Measurements from ENCODE around the gene TFPI2.
"Not testable (repeated sequence)": the region's sequence is repeated elsewhere in the genome, so short reads cannot be mapped to it uniquely, and the experiment has no call there.

Gene TFPI2

GRCh38 chr7:93890464-93891068 lies at the start of gene TFPI2:
TSS of gene TFPI2 (minus strand) at chr7:93890753. CDS start at chr7:93890678, 75 bp downstream.
- DNase-seq (ENCODE audit: low spot score): no peak

DNA sequence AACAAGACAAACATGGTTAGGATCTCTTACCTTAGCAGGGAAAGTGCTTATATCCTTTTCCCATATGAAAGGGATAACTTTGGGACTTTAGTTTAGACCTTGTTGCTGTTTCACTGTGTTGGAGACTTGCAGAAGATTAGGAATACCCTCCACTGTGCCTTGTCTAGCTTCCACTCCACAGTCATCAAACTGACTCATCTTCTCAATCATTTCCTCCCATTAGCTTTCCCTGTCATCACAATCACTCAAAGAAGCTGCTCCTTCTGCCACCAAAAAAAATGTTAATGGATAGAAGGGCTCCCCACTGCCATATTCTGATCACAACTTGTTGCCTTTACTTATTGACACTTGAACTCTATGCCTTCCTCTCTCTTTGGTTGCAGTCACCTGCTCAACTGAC lies 47.7 kb upstream of the TFPI2 start:
- DNase-seq (ENCODE audit: low spot score): no peak

DNA sequence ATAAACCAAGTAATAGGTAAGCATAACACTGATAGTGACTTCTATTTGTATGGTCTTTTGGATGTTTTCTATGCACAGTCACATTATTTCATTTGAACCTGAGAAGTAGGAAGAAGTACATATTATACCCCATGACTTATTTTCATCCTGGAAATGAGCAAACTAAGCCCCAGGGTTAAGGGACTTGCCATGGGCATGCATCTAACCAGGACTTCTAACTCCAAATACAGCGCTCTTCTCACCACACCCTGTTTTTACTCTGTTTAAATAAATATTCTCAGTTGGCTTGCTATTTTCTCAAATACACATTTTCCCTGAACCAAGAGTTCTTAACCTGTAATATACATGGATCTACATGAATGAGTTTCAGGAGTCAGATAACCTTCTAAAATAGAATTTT lies 47.3 kb upstream of the TFPI2 start:
- DNase-seq (ENCODE audit: low spot score): no peak

DNA sequence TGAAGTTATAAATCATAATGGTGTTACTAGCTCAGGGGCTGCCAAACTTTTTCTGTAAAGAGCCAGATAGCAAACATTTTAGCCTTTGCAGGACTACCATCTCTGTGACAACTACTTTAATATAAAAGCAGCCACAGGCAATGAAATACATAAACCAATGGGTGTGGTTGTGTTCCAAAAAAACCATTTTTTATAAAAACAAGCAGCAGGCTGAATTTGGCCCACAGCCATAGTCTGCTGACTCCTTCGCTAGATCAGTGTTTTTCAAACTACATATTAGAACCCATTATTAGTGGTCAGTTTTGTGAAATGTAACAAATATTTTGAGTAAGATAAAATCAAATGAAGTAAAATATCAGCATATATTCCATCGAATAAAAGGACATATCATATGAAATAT lies 44.5 kb upstream of the TFPI2 start:
- no peak for DNase-seq (ENCODE audit: low spot score)

- DNase-seq (ENCODE audit: low spot score): no peak
These were observed 42.6 kb upstream of the TFPI2 start for GRCh38 chr7:93933156-93933555.

DNA sequence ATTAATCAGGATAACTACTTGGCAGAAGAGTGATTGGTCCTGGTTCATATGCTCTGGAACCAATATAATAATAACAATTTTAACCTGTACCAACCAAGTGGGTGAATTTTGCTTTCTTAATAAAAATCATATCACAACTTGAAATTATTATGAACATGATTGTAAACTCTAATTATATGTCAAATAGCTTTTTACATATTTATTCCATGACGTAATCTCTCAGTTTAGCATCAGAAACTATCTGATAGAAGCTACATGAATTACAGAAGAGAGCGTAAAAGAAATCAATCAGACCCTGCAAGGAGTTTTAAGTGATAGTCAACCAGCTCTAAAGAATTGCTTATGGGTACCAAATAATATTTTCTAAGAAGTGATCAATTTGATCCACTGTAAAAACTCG lies 41.1 kb upstream of the TFPI2 start:
- DNase-seq (ENCODE audit: low spot score): no peak

DNA sequence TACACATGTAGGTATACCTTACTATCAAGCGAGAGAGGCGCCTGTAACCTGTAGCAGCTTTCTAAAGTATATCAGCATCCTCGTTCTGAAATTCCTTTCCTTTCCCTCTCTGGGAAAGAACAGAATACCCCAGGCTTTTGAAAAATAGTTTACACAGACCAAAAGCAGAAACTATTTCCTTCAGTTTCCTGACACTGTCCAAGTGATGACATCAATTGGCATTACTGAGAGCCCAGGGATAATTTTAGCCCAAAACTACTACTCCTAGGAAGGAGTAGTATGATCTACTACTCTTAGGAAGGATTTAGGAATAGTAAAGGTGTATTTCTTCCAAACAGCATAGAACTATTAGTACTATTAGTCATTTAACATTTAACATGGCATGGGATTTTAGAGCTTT lies 37.0 kb upstream of the TFPI2 start:
- no peak for DNase-seq (ENCODE audit: low spot score)

DNA sequence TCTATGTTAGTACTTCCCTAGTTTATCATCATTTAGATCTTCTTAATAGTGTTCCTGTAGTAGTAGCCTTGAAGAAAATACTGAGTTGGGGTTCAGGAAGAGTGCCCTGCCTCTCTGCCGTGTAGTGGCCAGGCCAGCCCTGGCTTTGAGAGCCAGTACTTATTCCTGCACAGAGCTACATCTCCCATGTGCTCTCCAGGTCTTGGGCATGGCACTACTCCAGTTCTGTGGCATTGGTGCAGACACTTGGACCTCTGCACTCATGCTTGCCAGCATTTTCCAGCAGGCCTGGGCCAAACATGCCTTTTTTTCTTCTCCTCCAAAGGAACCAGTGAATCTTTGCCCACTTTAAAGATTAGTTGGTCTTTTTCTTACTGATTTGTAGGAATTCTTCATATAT lies 36.2 kb upstream of the TFPI2 start:
- no peak for DNase-seq (ENCODE audit: low spot score)

- DNase-seq (ENCODE audit: low spot score): no peak
These were observed 33.4 kb upstream of the TFPI2 start for GRCh38 chr7:93923942-93924341.

- DNase-seq (ENCODE audit: low spot score): no peak
These were observed 32.7 kb upstream of the TFPI2 start for GRCh38 chr7:93923296-93923695.

DNA sequence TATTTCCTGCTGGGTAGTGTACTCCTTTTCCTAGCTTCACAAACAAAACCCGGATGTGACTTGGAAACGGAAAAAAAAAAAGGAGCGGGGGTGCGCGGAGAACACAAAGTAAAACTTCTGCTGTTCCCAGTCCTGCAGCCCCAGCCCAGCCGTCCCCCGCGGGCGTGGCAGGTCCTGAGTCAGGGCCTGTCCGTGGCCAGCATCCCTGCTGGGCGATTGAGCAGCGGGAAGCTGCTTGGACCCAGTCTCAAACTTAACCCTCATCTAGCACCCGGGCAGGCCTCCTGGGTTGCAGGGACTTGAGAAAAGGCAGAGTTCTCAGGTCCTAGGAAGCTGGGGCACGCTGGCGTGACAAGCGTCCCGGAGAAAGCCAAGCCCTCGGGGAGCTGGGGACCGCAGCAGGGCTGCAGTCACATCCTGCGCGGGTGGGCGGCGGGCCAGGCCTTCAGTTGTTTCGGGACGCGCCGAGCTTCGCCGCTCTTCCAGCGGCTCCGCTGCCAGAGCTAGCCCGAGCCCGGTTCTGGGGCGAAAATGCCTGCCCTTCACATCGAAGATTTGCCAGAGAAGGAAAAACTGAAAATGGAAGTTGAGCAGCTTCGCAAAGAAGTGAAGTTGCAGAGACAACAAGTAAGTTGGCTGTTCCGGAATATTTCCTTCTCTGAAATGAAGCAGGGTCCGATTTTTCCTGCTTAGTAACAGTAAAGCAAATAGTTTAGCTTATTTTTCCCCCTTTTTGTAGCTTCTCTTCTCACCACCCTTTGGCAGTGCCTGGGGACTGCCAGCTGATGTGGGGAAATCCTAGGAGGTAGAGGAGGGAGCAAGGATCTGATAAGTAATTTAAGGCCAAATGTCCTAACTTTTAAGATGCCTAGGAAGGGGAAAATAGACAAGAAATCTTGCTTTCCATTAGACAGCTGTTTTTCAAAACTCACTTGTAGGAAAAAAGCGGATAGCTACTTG lies 31.3 kb upstream of the TFPI2 start, which contains the start of gene GNG11:
GNG11 (plus strand) TSS at position 129 of the 960 bp plus-strand sequence; CDS start at position 532, 403 bp downstream.
- no peak for DNase-seq (ENCODE audit: low spot score)

- DNase-seq (ENCODE audit: low spot score): no peak
These were observed 30.6 kb upstream of the TFPI2 start for GRCh38 chr7:93921186-93921585.

DNA sequence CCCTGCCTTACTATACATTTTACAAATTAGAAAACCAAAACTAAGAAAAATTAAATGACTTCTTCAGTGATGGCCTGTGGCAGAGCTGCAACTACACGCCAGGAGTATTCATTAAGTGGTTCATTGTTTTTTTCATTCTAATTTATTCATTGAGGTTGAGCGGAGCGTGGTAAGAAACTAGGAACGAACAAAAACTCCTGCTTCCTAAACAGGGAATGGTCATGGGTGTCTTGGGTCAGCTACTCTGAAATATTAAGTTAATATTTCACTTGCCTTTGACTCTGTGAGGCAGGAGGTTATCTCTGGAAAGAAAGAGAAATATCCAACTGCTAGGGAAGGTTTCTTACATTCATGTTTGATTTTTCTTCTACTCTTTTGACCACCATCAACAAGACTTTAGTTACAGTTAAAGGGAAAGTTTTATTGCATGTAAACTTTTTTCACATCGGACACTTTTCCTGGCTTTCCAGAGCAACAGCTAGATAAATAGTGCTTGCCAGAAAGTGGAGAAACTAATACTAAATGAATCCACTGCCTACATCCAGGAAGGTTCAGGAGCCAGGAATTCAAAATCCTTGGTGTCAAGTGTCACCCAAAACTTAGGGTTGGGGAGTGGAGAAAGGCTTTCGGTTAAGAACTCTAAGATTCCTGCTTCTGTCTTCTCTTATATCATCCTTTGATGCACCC lies 30.1 kb upstream of the TFPI2 start:
- no peak for DNase-seq (ENCODE audit: low spot score)

GRCh38 chr7:93916315-93916714 lies 25.8 kb upstream of the TFPI2 start:
- DNase-seq (ENCODE audit: low spot score): not testable (repeated sequence)

- not testable (repeated sequence) for DNase-seq (ENCODE audit: low spot score)
These were observed 25.3 kb upstream of the TFPI2 start for GRCh38 chr7:93915888-93916287.

DNA sequence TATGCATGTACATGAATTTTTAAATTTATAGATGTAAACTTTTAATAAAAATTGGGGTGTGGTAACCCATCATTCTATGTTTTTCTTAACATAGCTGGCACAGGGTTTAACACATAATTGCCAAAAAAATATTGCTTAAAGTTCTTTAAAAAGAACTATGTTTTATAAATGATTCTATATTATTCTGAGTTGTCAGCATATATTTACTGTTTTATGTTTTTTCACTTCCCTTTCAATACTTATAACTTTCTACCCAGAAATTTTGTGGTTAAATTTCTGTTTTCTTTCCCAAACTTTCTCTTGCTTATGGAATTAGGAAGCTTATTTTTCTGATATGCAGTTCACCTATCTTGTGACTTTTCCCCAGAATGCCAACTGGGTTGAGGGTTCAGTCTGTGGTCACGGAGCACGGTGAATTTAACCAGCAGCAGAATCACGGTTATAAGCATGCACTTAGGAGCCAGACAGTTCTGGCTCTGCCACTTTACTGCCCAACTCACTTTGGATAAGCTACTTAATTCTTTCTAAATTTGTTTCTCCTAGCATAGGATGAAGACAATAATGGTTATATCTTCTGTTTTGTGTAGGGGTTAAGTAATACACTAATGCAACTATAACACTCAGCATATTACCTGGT lies 24.8 kb upstream of the TFPI2 start:
- DNase-seq (ENCODE audit: low spot score): not testable (repeated sequence)

GRCh38 chr7:93914581-93915066 lies 24.1 kb upstream of the TFPI2 start:
- DNase-seq (ENCODE audit: low spot score): no peak

- no peak for DNase-seq (ENCODE audit: low spot score)
These were observed 22.6 kb upstream of the TFPI2 start for GRCh38 chr7:93913197-93913596.

- DNase-seq (ENCODE audit: low spot score): not testable (repeated sequence)
These were observed 21.1 kb upstream of the TFPI2 start for GRCh38 chr7:93911661-93912060.

DNA sequence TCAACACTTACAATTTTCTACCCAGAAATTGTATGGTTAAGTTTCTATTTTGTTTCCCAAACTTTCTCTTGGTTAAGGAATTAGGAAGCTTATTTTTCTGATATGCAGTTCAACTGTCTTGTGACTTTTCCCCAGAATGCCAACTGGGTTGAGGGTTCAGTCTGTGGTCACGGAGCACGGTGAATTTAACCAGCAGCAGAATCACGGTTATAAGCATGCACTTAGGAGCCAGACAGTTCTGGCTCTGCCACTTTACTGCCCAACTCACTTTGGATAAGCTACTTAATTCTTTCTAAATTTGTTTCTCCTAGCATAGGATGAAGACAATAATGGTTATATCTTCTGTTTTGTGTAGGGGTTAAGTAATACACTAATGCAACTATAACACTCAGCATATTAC lies 20.7 kb upstream of the TFPI2 start:
- DNase-seq (ENCODE audit: low spot score): not testable (repeated sequence)

DNA sequence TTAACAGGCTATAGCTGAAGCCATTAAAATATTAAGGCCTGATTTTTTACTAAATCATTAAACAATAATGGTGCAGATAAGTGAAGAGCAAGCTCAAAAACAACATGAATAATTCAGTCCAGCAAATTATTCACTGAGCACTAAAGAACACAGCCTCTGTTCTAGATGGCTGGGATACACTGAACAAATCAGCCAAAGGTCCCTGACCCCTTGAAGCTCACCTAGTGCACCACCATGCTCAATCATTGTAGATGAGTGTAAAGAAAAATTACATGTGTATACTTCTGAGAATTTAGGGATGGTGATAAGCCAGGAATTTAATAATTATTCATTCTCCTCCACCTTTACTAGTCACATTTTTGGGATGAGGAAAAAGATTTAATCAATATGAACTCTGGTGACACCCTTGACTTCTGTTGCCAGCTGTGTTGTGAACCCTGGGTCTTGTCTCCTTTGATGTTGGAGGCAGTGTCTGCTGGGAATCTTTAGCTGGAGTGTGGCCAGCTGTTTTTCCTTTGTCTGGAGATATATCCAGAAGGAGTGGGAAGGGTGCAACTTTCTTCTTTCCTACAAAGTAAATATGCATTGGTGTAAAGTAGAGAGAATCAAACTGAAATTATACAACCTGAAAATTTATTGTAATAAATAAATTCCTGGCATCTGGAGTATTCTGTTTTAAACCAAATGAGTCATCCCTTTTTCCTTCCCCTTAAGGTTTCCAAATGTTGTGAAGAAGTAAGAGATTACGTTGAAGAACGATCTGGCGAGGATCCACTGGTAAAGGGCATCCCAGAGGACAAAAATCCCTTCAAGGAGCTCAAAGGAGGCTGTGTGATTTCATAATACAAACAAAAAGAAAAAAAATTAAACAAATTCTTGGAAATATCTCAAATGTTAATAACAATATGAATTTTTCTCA lies 19.8 kb upstream of the TFPI2 start:
- DNase-seq (ENCODE audit: low spot score): no peak
